Caco-2 (cell line): ENCODE measurements around the gene PABPN1. TPM values are rescaled to one million over a fixed set of nuclear protein-coding genes. Genes with fewer than 3 reads are reported as not detected.
A peak's percentile ranks its signal among the peaks of the same experiment; 100 is the strongest.

Experiments used
- BruUV-seq: library from RNA; stranded (reverse); fragments of 400-500 nt; replicated peaks from 2 replicates; lab custom pipeline; 2021; lab: Mats Ljungman, UMichigan
- CTCF ChIA-PET: fragments of 300-600 bp; sonication (Branson Sonifier 250); formaldehyde crosslinking; loops from one replicate; lab custom pipeline; 2022; ENCODE audit warnings: antibody characterized with exemption; lab: Charles Lee
- POLR2A ChIA-PET: fragments of 300-600 bp; sonication (Branson Sonifier 250); formaldehyde crosslinking; loops from one replicate; lab custom pipeline; 2022; ENCODE audit warnings: antibody characterized with exemption; lab: Charles Lee
- DNase-seq, 2 experiments: peaks; one replicate each; pipeline versions ENCODE4 v3.0.0 to v3.0.0-alpha.2; 2020 to 2022
- H3K27me3 ChIP-seq: replicated peaks from 2 replicates; pipeline ENCODE4 v1.6.0; 2011; ENCODE audit warnings: low read length; ENCODE audit not compliant: control insufficient read depth, insufficient read depth
- H3K36me3 ChIP-seq: 2 replicates; pipeline ENCODE4 v1.5.1; 2011; ENCODE audit warnings: low read length; ENCODE audit not compliant: control insufficient read depth, insufficient read depth
- H3K4me1 ChIP-seq: fragments of 250-450 bp; sonication (Bioruptor Pico); 2 replicates; pipeline ENCODE4 v1.5.1; 2020; ENCODE audit warnings: mild to moderate bottlenecking
- H3K4me3 ChIP-seq: 2 replicates; pipeline ENCODE4 v1.5.1; 2011; ENCODE audit warnings: low read depth, mild to moderate bottlenecking, control low read depth, low read length
- H3K9me3 ChIP-seq: fragments of 250-450 bp; sonication (Bioruptor Pico); 2 replicates; pipeline ENCODE4 v1.5.1; 2020; ENCODE audit warnings: mild to moderate bottlenecking, moderate library complexity
- H3K27ac Mint-ChIP-seq: one replicate; pipeline ENCODE4 v1.8.0; 2022; ENCODE audit warnings: mixed read lengths; ENCODE audit not compliant: unreplicated experiment
- H3K27me3 Mint-ChIP-seq: one replicate; pipeline ENCODE4 v1.8.0; 2022; ENCODE audit warnings: mixed read lengths; ENCODE audit not compliant: insufficient read depth, unreplicated experiment
- H3K36me3 Mint-ChIP-seq: one replicate; pipeline ENCODE4 v1.8.0; 2022; ENCODE audit warnings: mild to moderate bottlenecking, mixed read lengths; ENCODE audit not compliant: insufficient read depth, unreplicated experiment
- H3K4me1 Mint-ChIP-seq: one replicate; pipeline ENCODE4 v1.8.0; 2022; ENCODE audit warnings: low read depth, mixed read lengths; ENCODE audit not compliant: unreplicated experiment
- H3K4me3 Mint-ChIP-seq: one replicate; pipeline ENCODE4 v1.8.0; 2022; ENCODE audit warnings: mild to moderate bottlenecking, moderate library complexity, mixed read lengths; ENCODE audit not compliant: unreplicated experiment
- H3K9me3 Mint-ChIP-seq: one replicate; pipeline ENCODE4 v1.8.0; 2022; ENCODE audit warnings: mixed read lengths; ENCODE audit not compliant: unreplicated experiment
- intact Hi-C: fragments of 100-400 bp; cut with micrococcal nuclease; formaldehyde crosslinking; loops from one replicate; pipeline ENCODE4 v1.10.0; 2022; ENCODE audit not compliant: unreplicated experiment
- total RNA-seq: library from RNA; stranded (reverse); gene quantifications from 2 replicates; pipeline ENCODE4 v1.2.3, GENCODE V29; 2022
- TF ChIP-seq, protein P1 (sequence below), 2 experiments: fragments of 200-600 bp in 1 of 2; IDR thresholded peaks; 1 replicate in 1 of 2; 2 replicates in 1 of 2; pipeline versions ENCODE4 v1.5.1 to v1.8.0; 2011 to 2022; ENCODE audit warnings: antibody characterized with exemption in 1 of 2, control low read depth in 1 of 2, inconsistent platforms in 1 of 2, low read depth in 1 of 2, low read length in 1 of 2, mild to moderate bottlenecking in 1 of 2, moderate library complexity in 1 of 2; ENCODE audit not compliant: insufficient read depth in 1 of 2, severe bottlenecking in 1 of 2, unreplicated experiment in 1 of 2

The PABPN1 gene
- total RNA-seq, 1 experiment from 2014 or later = 202 TPM

DNA sequence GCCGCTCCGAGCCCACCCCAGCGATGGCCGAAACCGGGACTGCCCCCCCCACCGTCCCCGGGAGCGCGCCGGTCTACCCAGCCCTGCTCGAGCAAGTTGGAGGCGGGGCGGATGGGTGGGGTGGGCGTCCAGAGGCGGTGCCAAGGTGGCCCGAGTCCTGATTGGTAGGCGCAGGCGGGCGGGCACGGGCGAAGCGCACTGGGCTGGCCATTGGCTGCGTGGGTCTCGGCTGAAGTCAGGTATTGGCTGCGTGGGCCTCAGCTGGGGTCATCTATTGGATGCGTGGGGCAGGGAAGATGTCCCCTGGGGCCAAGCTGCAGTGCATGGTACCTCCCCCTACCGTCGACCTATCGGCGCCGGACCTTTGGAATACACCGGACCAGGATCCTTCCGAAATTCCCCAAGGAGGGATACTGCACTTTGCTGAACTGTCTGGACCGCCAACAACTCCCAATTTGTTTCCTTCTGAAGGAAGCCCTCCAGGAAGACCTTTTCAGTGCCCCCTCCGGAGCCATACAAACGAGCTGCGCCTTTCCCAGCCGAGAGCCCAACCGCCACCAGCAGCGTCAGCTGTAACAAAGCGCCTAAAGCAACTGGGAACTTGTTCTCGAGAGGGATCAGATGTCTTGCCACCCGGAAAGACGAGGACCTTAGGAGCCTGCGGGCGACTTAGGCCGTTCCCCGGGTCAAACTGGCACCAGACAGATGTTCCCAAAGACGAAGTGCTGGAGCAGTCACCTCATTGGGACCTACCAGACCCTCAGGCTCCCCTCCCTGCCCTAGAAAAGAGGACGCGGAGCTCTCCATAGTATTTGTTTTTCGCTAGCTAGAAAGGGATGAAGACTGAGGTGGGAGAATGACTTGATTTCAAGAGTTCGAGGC, 35.0 kb upstream of the PABPN1 start, which contains the start of gene HOMEZ:
TSS of gene HOMEZ (minus strand) at position 113 of the 882 bp plus-strand sequence. CDS start 180 bp downstream, outside the sequence.
- H3K9me3 ChIP-seq = no peaks in the 10 kb centered on the region
- Mint-ChIP-seq H3K4me3 (peak within 1 kb of the TSS; percentile 90), H3K27ac (peak within 1 kb of the TSS; percentile 95), H3K36me3 (peaks cover 18% of the 10 kb centered on the region), H3K9me3 (no peaks in the 10 kb centered on the region), H3K27me3 (no peaks in the 10 kb centered on the region), H3K4me1 (peaks cover 6% of the 10 kb centered on the region)
- intact Hi-C loops = loop anchor here (1.0 to 2.0 kb wide), 6 partner anchors 9 to 49 kb away; partner anchors contain the start of genes BCL2L2, PABPN1 and RNF212B
- peak; percentile 99 for DNase-seq
- TSS peak; percentile 90 for BruUV-seq
- H3K4me3 ChIP-seq = peak within 1 kb of the TSS; percentile 75
- TF ChIP-seq, protein P1, sequence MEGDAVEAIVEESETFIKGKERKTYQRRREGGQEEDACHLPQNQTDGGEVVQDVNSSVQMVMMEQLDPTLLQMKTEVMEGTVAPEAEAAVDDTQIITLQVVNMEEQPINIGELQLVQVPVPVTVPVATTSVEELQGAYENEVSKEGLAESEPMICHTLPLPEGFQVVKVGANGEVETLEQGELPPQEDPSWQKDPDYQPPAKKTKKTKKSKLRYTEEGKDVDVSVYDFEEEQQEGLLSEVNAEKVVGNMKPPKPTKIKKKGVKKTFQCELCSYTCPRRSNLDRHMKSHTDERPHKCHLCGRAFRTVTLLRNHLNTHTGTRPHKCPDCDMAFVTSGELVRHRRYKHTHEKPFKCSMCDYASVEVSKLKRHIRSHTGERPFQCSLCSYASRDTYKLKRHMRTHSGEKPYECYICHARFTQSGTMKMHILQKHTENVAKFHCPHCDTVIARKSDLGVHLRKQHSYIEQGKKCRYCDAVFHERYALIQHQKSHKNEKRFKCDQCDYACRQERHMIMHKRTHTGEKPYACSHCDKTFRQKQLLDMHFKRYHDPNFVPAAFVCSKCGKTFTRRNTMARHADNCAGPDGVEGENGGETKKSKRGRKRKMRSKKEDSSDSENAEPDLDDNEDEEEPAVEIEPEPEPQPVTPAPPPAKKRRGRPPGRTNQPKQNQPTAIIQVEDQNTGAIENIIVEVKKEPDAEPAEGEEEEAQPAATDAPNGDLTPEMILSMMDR (IDR thresholded peaks at IDR 0.05; ENCODE audit: insufficient read depth in 1 of 2, low read depth in 1 of 2, low read length in 1 of 2, severe bottlenecking in 1 of 2, unreplicated experiment in 1 of 2) = peak in 1 of 2 experiments; percentile 18
- no peaks in the 10 kb centered on the region for H3K27me3 ChIP-seq
- no peaks in the 10 kb centered on the region for H3K36me3 ChIP-seq
- POLR2A ChIA-PET = interaction anchor here (1.1 to 2.3 kb wide), 3 partner anchors 15 to 35 kb away, joined by 6 to 31 read pairs (median 12); partner anchors contain the start of genes BCL2L2 and PABPN1
- 0 out of 2 replicates have a peak, but pooled peaks cover 4% of the 10 kb centered on the region for H3K4me1 ChIP-seq
- CTCF ChIA-PET = interaction anchor here (0.6 to 2.9 kb wide), 11 partner anchors 15 to 255 kb away, joined by 3 to 19 read pairs (median 4); partner anchors contain the start of genes BCL2L2 and PABPN1

DNA sequence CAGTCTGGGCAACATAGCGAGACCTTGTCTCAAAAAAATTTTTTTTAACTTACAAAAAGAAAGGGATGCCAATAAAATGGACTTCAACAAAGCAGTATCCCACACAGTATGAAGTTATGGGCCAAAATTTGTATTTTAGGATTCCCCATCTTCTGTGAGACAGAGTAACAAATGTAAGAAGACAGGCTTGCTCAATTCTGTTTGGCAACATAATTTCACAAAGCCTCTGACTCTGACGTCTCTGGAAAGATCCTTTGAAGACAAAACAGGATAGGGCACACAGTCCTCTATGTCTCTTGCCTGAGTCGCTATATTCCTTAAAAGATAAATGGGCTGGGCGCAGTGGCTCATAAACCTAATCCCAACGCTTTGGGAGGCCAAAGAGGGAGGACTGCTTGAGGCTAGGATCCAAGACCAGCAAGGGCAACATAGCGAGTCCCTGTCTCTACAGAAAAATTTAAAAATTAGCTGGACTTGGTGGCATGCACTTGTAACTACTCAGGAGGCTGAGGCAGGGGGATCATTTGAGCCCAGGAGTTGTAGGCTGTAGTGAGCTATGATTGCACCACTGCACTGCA, 34.3 kb upstream of the PABPN1 start:
- Histone ChIP-seq H3K36me3 (no peaks in the 10 kb centered on the region), H3K9me3 (no peaks in the 10 kb centered on the region), H3K4me3 (peak overlapping the region; percentile 41), H3K4me1 (0 out of 2 replicates have a peak, but pooled peaks cover 4% of the 10 kb centered on the region), H3K27me3 (no peaks in the 10 kb centered on the region)
- peaks cover 6% of the 10 kb centered on the region for H3K4me1 Mint-ChIP-seq
- BruUV-seq = no TSS peak
- CTCF ChIA-PET = interaction anchor here (1.0 to 2.9 kb wide), 6 partner anchors 14 to 229 kb away, joined by 3 to 19 read pairs (median 4); partner anchors contain the start of genes BCL2L2 and PABPN1
- no peaks in the 10 kb centered on the region for H3K27me3 Mint-ChIP-seq
- no peak for DNase-seq
- TF ChIP-seq, protein P1 (IDR thresholded peaks at IDR 0.05; ENCODE audit: insufficient read depth in 1 of 2, low read depth in 1 of 2, low read length in 1 of 2, severe bottlenecking in 1 of 2, unreplicated experiment in 1 of 2) = no peak
- no peaks in the 10 kb centered on the region for H3K9me3 Mint-ChIP-seq
- peak overlapping the region; percentile 90 for H3K4me3 Mint-ChIP-seq
- H3K36me3 Mint-ChIP-seq = peaks cover 18% of the 10 kb centered on the region
- POLR2A ChIA-PET = interaction anchor here (1.1 to 2.3 kb wide), 3 partner anchors 14 to 34 kb away, joined by 6 to 31 read pairs (median 12); partner anchors contain the start of genes BCL2L2 and PABPN1
- peak overlapping the region; percentile 95 for H3K27ac Mint-ChIP-seq
- intact Hi-C loops = loop anchor here (1.0 to 2.0 kb wide), 6 partner anchors 8 to 50 kb away; partner anchors contain the start of genes BCL2L2, PABPN1 and RNF212B
